Karpas-422 (cell line): ENCODE measurements around the gene GRIN2D. TPM values are rescaled to one million over a fixed set of nuclear protein-coding genes. Genes with fewer than 3 reads are reported as not detected.
A peak's percentile ranks its signal among the peaks of the same experiment; 100 is the strongest.

Experiments used
- DNase-seq: peaks from one replicate; pipeline ENCODE4 v3.0.0-alpha.2; 2015
- H2AFZ ChIP-seq: fragments of 200-600 bp; sonication (generic); 2 replicates; pipeline ENCODE4 v1.6.1; 2014; ENCODE audit warnings: antibody characterized with exemption, low read length, mixed read lengths
- H3K27ac ChIP-seq: fragments of 200-600 bp; sonication (generic); 2 replicates; pipeline ENCODE4 v1.5.1; 2014; ENCODE audit warnings: mild to moderate bottlenecking, low read length, moderate library complexity
- H3K27me3 ChIP-seq: fragments of 200-600 bp; sonication (generic); 2 replicates; pipeline ENCODE4 v1.6.1; 2014; ENCODE audit warnings: low read length, mixed read lengths
- H3K36me3 ChIP-seq: fragments of 200-600 bp; sonication (generic); 2 replicates; pipeline ENCODE4 v1.6.1; 2014; ENCODE audit warnings: low read length, mixed read lengths; ENCODE audit not compliant: insufficient read depth
- H3K4me1 ChIP-seq: fragments of 200-600 bp; sonication (generic); 2 replicates; pipeline ENCODE4 v1.6.1; 2014; ENCODE audit warnings: mild to moderate bottlenecking, low read length, mixed read lengths
- H3K4me2 ChIP-seq: fragments of 200-600 bp; sonication (generic); 2 replicates; pipeline ENCODE4 v1.6.1; 2014; ENCODE audit warnings: low read length, low read depth, mild to moderate bottlenecking; ENCODE audit not compliant: poor library complexity, severe bottlenecking
- H3K4me3 ChIP-seq: fragments of 200-600 bp; sonication (generic); 2 replicates; pipeline ENCODE4 v1.5.1; 2014; ENCODE audit warnings: mild to moderate bottlenecking, antibody characterized with exemption, low read length, mixed read lengths
- H3K79me2 ChIP-seq: fragments of 200-600 bp; sonication (generic); 2 replicates; pipeline ENCODE4 v1.6.1; 2014; ENCODE audit warnings: mild to moderate bottlenecking, low read length, mixed read lengths
- H3K9ac ChIP-seq: fragments of 200-600 bp; sonication (generic); 2 replicates; pipeline ENCODE4 v1.6.0; 2014; ENCODE audit warnings: low read length
- H3K9me2 ChIP-seq: fragments of 200-600 bp; sonication (generic), shearing (Covaris generic); replicated peaks from 2 replicates; pipeline ENCODE4 v1.6.0; 2014; ENCODE audit warnings: mild to moderate bottlenecking, low read length, moderate library complexity; ENCODE audit not compliant: insufficient read depth
- H3K9me3 ChIP-seq: fragments of 300-700, 200-600 bp; sonication (generic); 2 replicates; pipeline ENCODE4 v1.6.1; 2014; ENCODE audit warnings: low read length, mixed read lengths
- H4K20me1 ChIP-seq: fragments of 200-600 bp; sonication (generic); 2 replicates; pipeline ENCODE4 v1.6.1; 2014; ENCODE audit warnings: mild to moderate bottlenecking, antibody characterized with exemption, low read length, low read depth; ENCODE audit not compliant: insufficient read depth
- total RNA-seq: library from RNA; depleted of rRNA; stranded (reverse); fragments of >200 nt; shearing (Covaris generic); gene quantifications from 2 replicates; pipeline ENCODE4 v1.2.3, GENCODE V29; 2014; ENCODE audit warnings: low replicate concordance

GRIN2D gene
- total RNA-seq, 1 experiment from 2014 or later = not detected

GRCh38 chr19:48354332-48354992 is 39.0 kb upstream of the GRIN2D start:
- no peaks in the 10 kb centered on the region for H3K27me3 ChIP-seq
- no peak overlapping the region for H2AFZ ChIP-seq
- peaks cover 5% of the 10 kb centered on the region for H3K4me1 ChIP-seq
- no peaks in the 10 kb centered on the region for H4K20me1 ChIP-seq
- H3K36me3 ChIP-seq = no peaks in the 10 kb centered on the region
- H3K9me2 ChIP-seq = no peaks in the 10 kb centered on the region
- DNase-seq = no peak
- H3K4me3 ChIP-seq = no peak overlapping the region
- no peak overlapping the region for H3K27ac ChIP-seq
- no peaks in the 10 kb centered on the region for H3K79me2 ChIP-seq
- H3K4me2 ChIP-seq = no peak overlapping the region
- H3K9ac ChIP-seq = no peak overlapping the region
- H3K9me3 ChIP-seq = no peaks in the 10 kb centered on the region

- H3K27ac ChIP-seq = no peak overlapping the region
- H3K4me1 ChIP-seq = peaks cover 5% of the 10 kb centered on the region
- H3K9me2 ChIP-seq = no peaks in the 10 kb centered on the region
- no peak overlapping the region for H3K4me2 ChIP-seq
- no peak overlapping the region for H3K4me3 ChIP-seq
- no peaks in the 10 kb centered on the region for H4K20me1 ChIP-seq
- no peak overlapping the region for H2AFZ ChIP-seq
- H3K27me3 ChIP-seq = no peaks in the 10 kb centered on the region
- no peak for DNase-seq
- H3K9me3 ChIP-seq = no peaks in the 10 kb centered on the region
- no peaks in the 10 kb centered on the region for H3K36me3 ChIP-seq
- no peaks in the 10 kb centered on the region for H3K79me2 ChIP-seq
- H3K9ac ChIP-seq = no peak overlapping the region
These were observed 38.0 kb upstream of the GRIN2D start for GRCh38 chr19:48355365-48355954.

GRCh38 chr19:48359123-48359522 is 34.3 kb upstream of the GRIN2D start:
- peaks cover 11% of the 10 kb centered on the region for H3K4me1 ChIP-seq
- H3K36me3 ChIP-seq = no peaks in the 10 kb centered on the region
- H4K20me1 ChIP-seq = no peaks in the 10 kb centered on the region
- no peak overlapping the region for H3K4me2 ChIP-seq
- H3K27me3 ChIP-seq = no peaks in the 10 kb centered on the region
- no peak for DNase-seq
- H3K79me2 ChIP-seq = no peaks in the 10 kb centered on the region
- no peak overlapping the region for H3K27ac ChIP-seq
- H3K9me2 ChIP-seq = no peaks in the 10 kb centered on the region
- no peak overlapping the region for H3K9ac ChIP-seq
- no peak overlapping the region for H3K4me3 ChIP-seq
- no peaks in the 10 kb centered on the region for H3K9me3 ChIP-seq
- H2AFZ ChIP-seq = no peak overlapping the region

- H2AFZ ChIP-seq = no peak overlapping the region
- H3K36me3 ChIP-seq = no peaks in the 10 kb centered on the region
- no peak overlapping the region for H3K4me2 ChIP-seq
- H3K4me3 ChIP-seq = no peak overlapping the region
- peaks cover 19% of the 10 kb centered on the region for H3K4me1 ChIP-seq
- no peaks in the 10 kb centered on the region for H4K20me1 ChIP-seq
- DNase-seq = no peak
- no peaks in the 10 kb centered on the region for H3K79me2 ChIP-seq
- H3K9me2 ChIP-seq = no peaks in the 10 kb centered on the region
- H3K27ac ChIP-seq = no peak overlapping the region
- H3K9me3 ChIP-seq = no peaks in the 10 kb centered on the region
- H3K9ac ChIP-seq = no peak overlapping the region
- no peaks in the 10 kb centered on the region for H3K27me3 ChIP-seq
These were observed 31.6 kb upstream of the GRIN2D start for GRCh38 chr19:48361912-48362311.

- Histone ChIP-seq H2AFZ (no peak overlapping the region; the same call in 1 of the 2 replicates), H3K36me3 (no peaks in the 10 kb centered on the region), H4K20me1 (no peaks in the 10 kb centered on the region), H3K27me3 (no peaks in the 10 kb centered on the region), H3K9me2 (no peaks in the 10 kb centered on the region), H3K27ac (peak overlapping the region; percentile 79), H3K9me3 (no peaks in the 10 kb centered on the region), H3K9ac (peak overlapping the region; percentile 91), H3K4me2 (peak overlapping the region; percentile 93), H3K79me2 (no peaks in the 10 kb centered on the region), H3K4me1 (peaks cover 19% of the 10 kb centered on the region), H3K4me3 (peak overlapping the region; percentile 84)
- DNase-seq = peak; percentile 95
These were observed 30.6 kb upstream of the GRIN2D start for GRCh38 chr19:48362716-48363499.

- Histone ChIP-seq H3K27ac (peak overlapping the region; percentile 79), H3K9me2 (no peaks in the 10 kb centered on the region), H3K9me3 (no peaks in the 10 kb centered on the region), H2AFZ (no peak overlapping the region; the same call in 1 of the 2 replicates), H3K9ac (peak overlapping the region; percentile 91), H3K4me3 (peak overlapping the region; percentile 84), H3K27me3 (no peaks in the 10 kb centered on the region), H3K79me2 (no peaks in the 10 kb centered on the region), H4K20me1 (no peaks in the 10 kb centered on the region), H3K4me2 (peak overlapping the region; percentile 93), H3K36me3 (no peaks in the 10 kb centered on the region), H3K4me1 (peaks cover 19% of the 10 kb centered on the region)
- DNase-seq = no peak
These were observed 30.0 kb upstream of the GRIN2D start for GRCh38 chr19:48363500-48363809.

- H3K4me3 ChIP-seq = peak within 1 kb of the TSS; percentile 84
- H3K9ac ChIP-seq = peak within 1 kb of the TSS; percentile 91
- H3K36me3 ChIP-seq = no peaks in the 10 kb centered on the region
- no peaks in the 10 kb centered on the region for H3K79me2 ChIP-seq
- no peaks in the 10 kb centered on the region for H3K9me2 ChIP-seq
- peak within 1 kb of the TSS; percentile 79 for H3K27ac ChIP-seq
- H3K9me3 ChIP-seq = no peaks in the 10 kb centered on the region
- H4K20me1 ChIP-seq = no peaks in the 10 kb centered on the region
- H2AFZ ChIP-seq = peak within 1 kb of the TSS; percentile 93
- no peaks in the 10 kb centered on the region for H3K27me3 ChIP-seq
- DNase-seq = peak; percentile 100
- peak within 1 kb of the TSS; percentile 93 for H3K4me2 ChIP-seq
- peaks cover 19% of the 10 kb centered on the region for H3K4me1 ChIP-seq
These were observed 29.5 kb upstream of the GRIN2D start, which contains the start of the genes SYNGR4 and TMEM143 for GRCh38 chr19:48363810-48364597. Gene SYNGR4 (plus strand): TSS chr19:48364367. CDS start chr19:48365843, 1,476 bp downstream. Gene TMEM143 (minus strand): TSS chr19:48363940. CDS start chr19:48363920, 20 bp downstream.
